Epithelial cell of esophagus (primary cell): ENCODE measurements around the gene GBX1.

Experiments used
- DNase-seq: peaks from one replicate; pipeline ENCODE4 v3.0.0; 2010; ENCODE audit warnings: low read depth
- H3K4me3 ChIP-seq: 2 replicates; pipeline ENCODE4 v1.5.1; 2011; ENCODE audit warnings: mild to moderate bottlenecking, low read length, control low read depth
- CTCF ChIP-seq: IDR thresholded peaks from 2 replicates; pipeline ENCODE4 v1.5.1; 2011; ENCODE audit warnings: low read depth, mild to moderate bottlenecking, low read length, control low read depth, inconsistent platforms; ENCODE audit not compliant: insufficient read depth; ENCODE audit errors: missing control alignments

GBX1 gene

GRCh38 chr7:151174246-151175046 lies 7.0 kb upstream of the GBX1 start:
- TF ChIP-seq CTCF: no peak
- no peak overlapping the region for H3K4me3 ChIP-seq
- DNase-seq: no peak

- TF ChIP-seq CTCF: no peak
- no peak for DNase-seq
- no peak overlapping the region for H3K4me3 ChIP-seq
These were observed 6.1 kb upstream of the GBX1 start for GRCh38 chr7:151173386-151174245.

- H3K4me3 ChIP-seq: no peak overlapping the region
- peak; percentile 61 for DNase-seq
- TF ChIP-seq CTCF: peak; percentile 96
These were observed 5.0 kb upstream of the GBX1 start for GRCh38 chr7:151172273-151173141.

GRCh38 chr7:151168787-151169162 lies 1.3 kb upstream of the GBX1 start:
- no peak for DNase-seq
- TF ChIP-seq CTCF: no peak
- H3K4me3 ChIP-seq: no peak overlapping the region

GRCh38 chr7:151168003-151168786 lies 701 bp upstream of the GBX1 start:
- TF ChIP-seq CTCF: peak; percentile 30
- DNase-seq: peak; percentile 32
- peak overlapping the region; percentile 7 for H3K4me3 ChIP-seq

- no peak overlapping the region for H3K4me3 ChIP-seq
- TF ChIP-seq CTCF: no peak
- DNase-seq: no peak
These were observed 781 bp downstream of the GBX1 start for GRCh38 chr7:151166629-151167196.
